ENCODE data around the gene QKI. TPM values are rescaled to one million over a fixed set of nuclear protein-coding genes. Genes with fewer than 3 reads are reported as not detected.
"Not testable (repeated sequence)": the region's sequence is repeated elsewhere in the genome, so short reads cannot be mapped to it uniquely, and the experiment has no call there.

QKI gene
- total and polyA plus RNA-seq, 3 experiments from 2014 or later: 27.5 to 58.8 (median 56.5) TPM

- H3K27ac ChIP-seq (ENCODE audit: low read depth, low read length): no peak overlapping the region
- peak overlapping the region in 2 of 7 donors; percentile 31 to 35 for H3K4me3 Mint-ChIP-seq
- peaks cover 7 to 11% (median 11%) of the 10 kb centered on the region in 3 donors for H3K36me3 Mint-ChIP-seq
- DNase-seq: no peak
- H3K9me3 ChIP-seq (ENCODE audit: low read length): no peaks in the 10 kb centered on the region
- H3K27me3 ChIP-seq (ENCODE audit: insufficient read depth, low read length, poor library complexity, severe bottlenecking): no peaks in the 10 kb centered on the region
- no peaks in the 10 kb centered on the region for H3K9me3 Mint-ChIP-seq
- no peaks in the 10 kb centered on the region for H3K36me3 ChIP-seq (ENCODE audit: insufficient read depth, low read length)
- H3K4me3 ChIP-seq (ENCODE audit: low read length): no peak overlapping the region
- H3K27ac Mint-ChIP-seq: peak overlapping the region in 3 of 8 donors; percentile 19 to 33 (median 19)
- ChIA-PET POLR2A (no interaction called here), CTCF (no interaction called here)
- no peaks in the 10 kb centered on the region for H3K27me3 Mint-ChIP-seq
- H3K4me1 Mint-ChIP-seq: peaks cover 53 to 58% (median 56%) of the 10 kb centered on the region in 3 donors
- peaks cover 24% of the 10 kb centered on the region for H3K4me1 ChIP-seq (ENCODE audit: insufficient read depth, low read length)
Observed at GRCh38 chr6:163463795-163464194, 49.3 kb downstream of the QKI start.

- Mint-ChIP-seq H3K27me3 (no peaks in the 10 kb centered on the region), H3K4me3 (no peak overlapping the region), H3K36me3 (peaks cover 14 to 37% (median 20%) of the 10 kb centered on the region in 3 donors), H3K27ac (no peak overlapping the region), H3K4me1 (peaks cover 31 to 41% (median 33%) of the 10 kb centered on the region in 3 donors), H3K9me3 (peaks cover 3 to 17% (median 14%) of the 10 kb centered on the region in 5 donors)
- Histone ChIP-seq H3K27ac (ENCODE audit: low read depth, low read length) (no peak overlapping the region), H3K36me3 (ENCODE audit: insufficient read depth, low read length) (no peaks in the 10 kb centered on the region), H3K4me1 (ENCODE audit: insufficient read depth, low read length) (no peaks in the 10 kb centered on the region), H3K27me3 (ENCODE audit: insufficient read depth, low read length, poor library complexity, severe bottlenecking) (no peaks in the 10 kb centered on the region), H3K4me3 (ENCODE audit: low read length) (no peak overlapping the region), H3K9me3 (ENCODE audit: low read length) (peaks cover 4% of the 10 kb centered on the region)
- ChIA-PET POLR2A (no interaction called here), CTCF (no interaction called here)
- DNase-seq: no peak
Observed at GRCh38 chr6:163466839-163467390, 52.4 kb downstream of the QKI start.

DNA sequence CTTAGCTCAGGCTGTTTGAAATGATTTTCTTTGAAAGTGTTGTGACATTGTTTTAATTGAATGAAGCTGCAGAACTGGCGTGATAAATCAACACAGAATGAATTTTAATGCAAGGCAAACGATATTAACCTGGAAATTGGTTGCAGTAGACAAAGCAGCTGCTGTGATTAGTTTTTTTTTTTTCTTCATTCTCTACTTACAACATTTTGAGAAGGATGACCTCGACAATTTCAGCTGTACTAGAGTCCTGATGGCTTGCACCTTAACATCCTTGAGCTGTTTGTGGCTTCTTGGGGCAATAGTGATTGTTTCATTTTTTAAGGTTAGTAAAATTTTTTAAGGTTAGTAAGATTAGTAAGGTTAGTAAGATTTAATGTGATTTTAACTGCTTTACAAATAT lies 54.2 kb downstream of the QKI start:
- ChIA-PET POLR2A (no interaction called here), CTCF (no interaction called here)
- H3K27me3 Mint-ChIP-seq: no peaks in the 10 kb centered on the region

GRCh38 chr6:163469459-163469985 lies 55.0 kb downstream of the QKI start:
- H3K9me3 Mint-ChIP-seq: peaks cover 3 to 17% (median 14%) of the 10 kb centered on the region in 5 donors
- Histone ChIP-seq H3K36me3 (ENCODE audit: insufficient read depth, low read length) (no peaks in the 10 kb centered on the region), H3K9me3 (ENCODE audit: low read length) (peaks cover 4% of the 10 kb centered on the region), H3K4me3 (ENCODE audit: low read length) (no peak overlapping the region), H3K27ac (ENCODE audit: low read depth, low read length) (no peak overlapping the region), H3K27me3 (ENCODE audit: insufficient read depth, low read length, poor library complexity, severe bottlenecking) (no peaks in the 10 kb centered on the region), H3K4me1 (ENCODE audit: insufficient read depth, low read length) (no peaks in the 10 kb centered on the region)
- H3K27me3 Mint-ChIP-seq: no peaks in the 10 kb centered on the region
- ChIA-PET POLR2A (no interaction called here), CTCF (no interaction called here)
- peaks cover 23 to 42% (median 25%) of the 10 kb centered on the region in 3 donors for H3K4me1 Mint-ChIP-seq
- no peak overlapping the region for H3K27ac Mint-ChIP-seq
- no peak for DNase-seq
- no peak overlapping the region for H3K4me3 Mint-ChIP-seq
- H3K36me3 Mint-ChIP-seq: peaks cover 9 to 36% (median 19%) of the 10 kb centered on the region in 3 donors

More for the DNA sequence above, 54.2 kb downstream of the QKI start:
- Histone ChIP-seq H3K4me3 (ENCODE audit: low read length) (no peak overlapping the region), H3K27ac (ENCODE audit: low read depth, low read length) (no peak overlapping the region), H3K27me3 (ENCODE audit: insufficient read depth, low read length, poor library complexity, severe bottlenecking) (no peaks in the 10 kb centered on the region), H3K9me3 (ENCODE audit: low read length) (peaks cover 4% of the 10 kb centered on the region), H3K4me1 (ENCODE audit: insufficient read depth, low read length) (no peaks in the 10 kb centered on the region), H3K36me3 (ENCODE audit: insufficient read depth, low read length) (no peaks in the 10 kb centered on the region)
- Mint-ChIP-seq H3K27ac (no peak overlapping the region), H3K36me3 (peaks cover 9 to 37% (median 20%) of the 10 kb centered on the region in 3 donors), H3K4me1 (peaks cover 25 to 39% (median 28%) of the 10 kb centered on the region in 3 donors), H3K4me3 (no peak overlapping the region), H3K9me3 (peaks cover 3 to 17% (median 14%) of the 10 kb centered on the region in 5 donors)
- DNase-seq: no peak

- H3K36me3 ChIP-seq (ENCODE audit: insufficient read depth, low read length): no peaks in the 10 kb centered on the region
- ChIA-PET CTCF (no interaction called here), POLR2A (no interaction called here)
- H3K27me3 Mint-ChIP-seq: no peaks in the 10 kb centered on the region
- peaks cover 20 to 47% (median 25%) of the 10 kb centered on the region in 3 donors for H3K4me1 Mint-ChIP-seq
- H3K27me3 ChIP-seq (ENCODE audit: insufficient read depth, low read length, poor library complexity, severe bottlenecking): no peaks in the 10 kb centered on the region
- peak overlapping the region in 1 of 8 donors; percentile 33 for H3K27ac Mint-ChIP-seq
- peaks cover 3 to 17% (median 14%) of the 10 kb centered on the region in 5 donors for H3K9me3 Mint-ChIP-seq
- no peak overlapping the region for H3K4me3 Mint-ChIP-seq
- DNase-seq: no peak
- H3K27ac ChIP-seq (ENCODE audit: low read depth, low read length): no peak overlapping the region
- H3K4me1 ChIP-seq (ENCODE audit: insufficient read depth, low read length): peaks cover under 1% of the 10 kb centered on the region
- peaks cover 4% of the 10 kb centered on the region for H3K9me3 ChIP-seq (ENCODE audit: low read length)
- H3K36me3 Mint-ChIP-seq: peaks cover 9 to 30% (median 16%) of the 10 kb centered on the region in 3 donors
- no peak overlapping the region for H3K4me3 ChIP-seq (ENCODE audit: low read length)
Observed at GRCh38 chr6:163470611-163471010, 56.1 kb downstream of the QKI start.

DNA sequence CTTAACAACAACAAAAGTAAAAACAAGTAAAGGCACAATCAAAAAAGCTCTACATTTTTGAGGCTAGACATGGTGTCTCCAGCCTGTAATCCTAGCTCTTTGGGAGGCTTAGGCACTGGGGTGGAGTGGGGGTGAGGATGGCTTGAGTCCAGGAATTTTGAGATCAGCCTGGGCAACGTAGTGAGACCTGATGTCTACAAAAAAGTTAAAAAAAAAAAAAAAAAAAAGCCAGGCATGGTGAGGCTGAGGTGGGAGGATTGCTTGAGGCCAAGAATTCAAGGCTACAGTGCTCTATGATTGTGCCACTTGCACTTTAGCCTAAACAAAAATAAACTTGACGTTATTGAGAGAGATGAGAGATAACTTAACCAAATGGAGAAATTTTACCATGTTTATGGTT lies 60.1 kb downstream of the QKI start:
- H3K4me1 Mint-ChIP-seq: peaks cover 15 to 25% (median 16%) of the 10 kb centered on the region in 3 donors
- peaks cover 3 to 15% (median 12%) of the 10 kb centered on the region in 5 donors for H3K9me3 Mint-ChIP-seq
- H3K4me3 ChIP-seq (ENCODE audit: low read length): no peak overlapping the region
- peak overlapping the region in 1 of 8 donors; percentile 14 for H3K27ac Mint-ChIP-seq
- peaks cover 10 to 23% (median 20%) of the 10 kb centered on the region in 3 donors for H3K36me3 Mint-ChIP-seq
- no peak overlapping the region for H3K4me3 Mint-ChIP-seq
- H3K4me1 ChIP-seq (ENCODE audit: insufficient read depth, low read length): peaks cover 3% of the 10 kb centered on the region
- no peaks in the 10 kb centered on the region for H3K36me3 ChIP-seq (ENCODE audit: insufficient read depth, low read length)
- ChIA-PET POLR2A (interaction anchor here (0.6 kb wide), 1 partner anchor 62 kb away, joined by 4 read pairs; no protein-coding TSS in a partner anchor), CTCF (no interaction called here)
- no peaks in the 10 kb centered on the region for H3K27me3 ChIP-seq (ENCODE audit: insufficient read depth, low read length, poor library complexity, severe bottlenecking)
- H3K9me3 ChIP-seq (ENCODE audit: low read length): peaks cover 4% of the 10 kb centered on the region
- H3K27ac ChIP-seq (ENCODE audit: low read depth, low read length): no peak overlapping the region
- no peaks in the 10 kb centered on the region for H3K27me3 Mint-ChIP-seq
- DNase-seq: no peak

- H3K27me3 Mint-ChIP-seq; DNase-seq; H3K27me3 ChIP-seq (ENCODE audit: insufficient read depth, low read length, poor library complexity, severe bottlenecking); H3K4me3 ChIP-seq (ENCODE audit: low read length); H3K36me3 ChIP-seq (ENCODE audit: insufficient read depth, low read length); H3K9me3 ChIP-seq (ENCODE audit: low read length); H3K9me3 Mint-ChIP-seq; CTCF ChIA-PET; H3K4me1 ChIP-seq (ENCODE audit: insufficient read depth, low read length); H3K27ac ChIP-seq (ENCODE audit: low read depth, low read length); H3K4me3 Mint-ChIP-seq: not testable (repeated sequence)
- peaks cover 15 to 19% (median 17%) of the 10 kb centered on the region in 3 donors for H3K4me1 Mint-ChIP-seq
- POLR2A ChIA-PET: interaction anchor here (0.6 kb wide), 1 partner anchor 12 kb away, joined by 5 read pairs; no protein-coding TSS in a partner anchor
- H3K36me3 Mint-ChIP-seq: peaks cover 0 to 26% (median 7%) of the 10 kb centered on the region in 3 donors
- H3K27ac Mint-ChIP-seq: peak overlapping the region in 1 of 8 donors; percentile 3
Observed at GRCh38 chr6:163476946-163477345, 62.4 kb downstream of the QKI start.

- Histone ChIP-seq H3K4me3 (ENCODE audit: low read length) (no peak overlapping the region), H3K9me3 (ENCODE audit: low read length) (no peaks in the 10 kb centered on the region), H3K27ac (ENCODE audit: low read depth, low read length) (no peak overlapping the region), H3K4me1 (ENCODE audit: insufficient read depth, low read length) (no peaks in the 10 kb centered on the region), H3K36me3 (ENCODE audit: insufficient read depth, low read length) (no peaks in the 10 kb centered on the region), H3K27me3 (ENCODE audit: insufficient read depth, low read length, poor library complexity, severe bottlenecking) (no peaks in the 10 kb centered on the region)
- no peaks in the 10 kb centered on the region for H3K27me3 Mint-ChIP-seq
- peak overlapping the region in 1 of 8 donors; percentile 19 for H3K27ac Mint-ChIP-seq
- ChIA-PET POLR2A (no interaction called here), CTCF (no interaction called here)
- H3K36me3 Mint-ChIP-seq: peaks cover 4 to 32% (median 11%) of the 10 kb centered on the region in 3 donors
- no peaks in the 10 kb centered on the region for H3K9me3 Mint-ChIP-seq
- no peak for DNase-seq
- no peak overlapping the region for H3K4me3 Mint-ChIP-seq
- H3K4me1 Mint-ChIP-seq: peaks cover 38 to 55% (median 42%) of the 10 kb centered on the region in 3 donors
Observed at GRCh38 chr6:163483107-163483506, 68.6 kb downstream of the QKI start.

Data from CD8-positive, alpha-beta memory T cell (primary cell).